Measurements from ENCODE around the gene CXorf58. TPM values are rescaled to one million over a fixed set of nuclear protein-coding genes. Genes with fewer than 3 reads are reported as not detected.
A peak's percentile ranks its signal among the peaks of the same experiment; 100 is the strongest.
"Not testable (repeated sequence)": the region's sequence is repeated elsewhere in the genome, so short reads cannot be mapped to it uniquely, and the experiment has no call there.

The CXorf58 gene
- total and polyA plus RNA-seq, 9 of the 15 experiments (the other 6 are each of a cell fraction or from before 2014, with no cell fraction given) = 0.10 to 0.27 (median 0.16) TPM; not detected in 3

- TF ChIP-seq ARID1B (IDR thresholded peaks at IDR 0.05) (peak; percentile 57), DPF2 (IDR thresholded peaks at IDR 0.05) (0 out of 2 replicates have a peak, but pooled peaks have one; percentile 33), NFIC (IDR thresholded peaks at IDR 0.05) (peak; percentile 65), CBFA2T3 (IDR thresholded peaks at IDR 0.05) (peak; percentile 45), ZNF384 (IDR thresholded peaks at IDR 0.05; ENCODE audit: low read depth, low read length) (peak; percentile 48; the same call in 1 of the 2 replicates)
- BruUV-seq (replicated peaks); POLR2A ChIA-PET; intact Hi-C loops (cut with micrococcal nuclease); H3K27ac ChIP-seq (ENCODE audit: extremely low read depth, low read depth, low read length); in situ Hi-C loops (cut with MboI); H2AFZ ChIP-seq (ENCODE audit: low read depth, low read length); H3K4me3 ChIP-seq; CTCF ChIA-PET (ENCODE audit: low intra/inter-chr PET ratio); DNase-seq (ENCODE audit: extremely low read depth in 1 of 4, low spot score in 3 of 4); H3K27me3 ChIP-seq (ENCODE audit: control insufficient read depth in 2 of 2, insufficient read depth in 2 of 2, low read length in 2 of 2); H3K9ac ChIP-seq (ENCODE audit: insufficient read depth in 1 of 2, low read depth in 2 of 2, low read length in 2 of 2); H3K36me3 ChIP-seq (ENCODE audit: control insufficient read depth, insufficient read depth, low read length); H3K9me3 ChIP-seq (replicated peaks; ENCODE audit: control insufficient read depth, insufficient read depth, low read depth, low read length); H3K4me2 ChIP-seq (ENCODE audit: insufficient read depth, low read length); FAIRE-seq; H3K9me1 ChIP-seq (ENCODE audit: control insufficient read depth, insufficient read depth, low read length); H4K20me1 ChIP-seq (replicated peaks; ENCODE audit: control insufficient read depth, insufficient read depth, low read length): not testable (repeated sequence)
- peak; percentile 71 for ATAC-seq
- H3K79me2 ChIP-seq (ENCODE audit: control insufficient read depth, insufficient read depth, low read length) = peaks cover 20% of the 10 kb centered on the region
- peaks cover 4 to 11% of the 10 kb centered on the region in 2 experiments; a peak in 3 of 5 replicates for H3K4me1 ChIP-seq (replicated peaks in 1 of 2; ENCODE audit: control insufficient read depth in 2 of 2, insufficient read depth in 2 of 2, low read length in 2 of 2)
- 29% methylated on average over 4 of the region's 6 CpGs for whole genome bisulfite sequencing (ENCODE audit: insufficient coverage, low coverage, missing lambda C conversion rate)
Measured at GRCh38 chrX:23894993-23895392, 12.8 kb upstream of the CXorf58 start.

DNA sequence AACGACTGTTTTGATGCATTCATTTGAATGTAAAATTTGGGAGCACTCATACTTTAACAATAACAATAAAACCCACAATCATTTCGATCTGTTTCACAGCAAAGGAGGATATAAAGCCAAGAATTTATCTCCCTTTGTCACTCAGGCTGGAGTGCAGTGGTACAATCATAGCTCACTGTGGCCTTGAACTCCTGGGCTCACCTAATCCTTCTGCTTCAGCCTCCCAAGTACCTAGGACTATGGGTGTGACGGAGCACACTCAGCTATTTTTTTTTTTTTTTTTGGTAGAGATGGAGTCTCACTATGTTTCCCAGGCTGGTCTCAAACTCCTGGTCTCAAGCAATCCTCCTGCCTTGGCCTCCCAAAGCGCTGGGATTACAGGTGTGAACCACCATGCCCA lies 11.3 kb upstream of the CXorf58 start:
- in situ Hi-C loops (cut with MboI); H3K9me1 ChIP-seq (ENCODE audit: control insufficient read depth, insufficient read depth, low read length); H3K9ac ChIP-seq (ENCODE audit: insufficient read depth in 1 of 2, low read depth in 2 of 2, low read length in 2 of 2); H3K27ac ChIP-seq (ENCODE audit: extremely low read depth, low read depth, low read length); CTCF ChIA-PET (ENCODE audit: low intra/inter-chr PET ratio); H3K4me3 ChIP-seq; DNase-seq (ENCODE audit: extremely low read depth in 1 of 4, low spot score in 3 of 4); H2AFZ ChIP-seq (ENCODE audit: low read depth, low read length); H3K9me3 ChIP-seq (replicated peaks; ENCODE audit: control insufficient read depth, insufficient read depth, low read depth, low read length); BruUV-seq (replicated peaks); FAIRE-seq; H3K36me3 ChIP-seq (ENCODE audit: control insufficient read depth, insufficient read depth, low read length); H3K27me3 ChIP-seq (ENCODE audit: control insufficient read depth in 2 of 2, insufficient read depth in 2 of 2, low read length in 2 of 2); intact Hi-C loops (cut with micrococcal nuclease); H3K4me2 ChIP-seq (ENCODE audit: insufficient read depth, low read length); H4K20me1 ChIP-seq (replicated peaks; ENCODE audit: control insufficient read depth, insufficient read depth, low read length): not testable (repeated sequence)
- Histone ChIP-seq H3K79me2 (ENCODE audit: control insufficient read depth, insufficient read depth, low read length) (peaks cover 27% of the 10 kb centered on the region), H3K4me1 (replicated peaks in 1 of 2; ENCODE audit: control insufficient read depth in 2 of 2, insufficient read depth in 2 of 2, low read length in 2 of 2) (peaks cover 6 to 15% of the 10 kb centered on the region in 2 experiments; a peak in 2 of 5 replicates)
- 11% methylated on average over 2 of the region's 4 CpGs for WGBS (ENCODE audit: insufficient coverage, low coverage, missing lambda C conversion rate)
- TF ChIP-seq ADNP (tag; IDR thresholded peaks at IDR 0.05) (peak; percentile 46; the same call in 1 of the 2 replicates), ZNF316 (IDR thresholded peaks at IDR 0.05) (peak; percentile 47)
- ATAC-seq = peak; percentile 71
- POLR2A ChIA-PET = interaction anchor here (1.3 kb wide), 1 partner anchor 11 kb away, joined by 3 read pairs; no protein-coding TSS in a partner anchor
